Measurements from ENCODE around the gene TIAL1. TPM values are rescaled to one million over a fixed set of nuclear protein-coding genes. Genes with fewer than 3 reads are reported as not detected.

Gene TIAL1
- total and polyA plus RNA-seq, 2 of the 4 experiments (the other 2 are of a cell fraction) = 28.0 to 83.5 TPM

DNA sequence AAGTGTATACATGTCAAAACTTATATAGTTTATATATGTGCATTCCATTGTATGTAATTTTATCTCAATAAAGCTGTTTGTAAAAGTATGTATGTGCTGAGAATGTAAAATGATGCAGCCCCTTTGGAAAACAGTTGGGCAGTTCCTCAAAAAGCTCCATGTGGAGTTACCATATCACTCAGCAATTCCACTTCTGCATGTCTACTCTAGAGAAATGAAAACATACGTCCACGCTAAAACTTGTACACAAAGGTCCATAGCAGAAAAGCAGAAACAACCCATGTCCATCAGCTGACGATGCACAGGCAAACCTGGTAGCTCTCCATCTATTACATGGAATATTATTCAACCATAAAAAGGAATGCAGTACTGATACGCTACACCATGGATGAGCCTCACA, 45.9 kb downstream of the TIAL1 start:
- intact Hi-C loops (cut with micrococcal nuclease) = no loop called here
- TF ChIP-seq NFE2L2 (IDR thresholded peaks at IDR 0.05; ENCODE audit: low read depth, low read length) = no peak
- no peak for TF ChIP-seq CEBPB (IDR thresholded peaks at IDR 0.05; ENCODE audit: low read depth, low read length)
- no peak for TF ChIP-seq USF2 (IDR thresholded peaks at IDR 0.05; ENCODE audit: low read depth, low read length)
- no peak for TF ChIP-seq RFX5 (IDR thresholded peaks at IDR 0.05; ENCODE audit: low read depth, low read length)
- TF ChIP-seq POLR2A (IDR thresholded peaks at IDR 0.05; ENCODE audit: low read depth, low read length) = no peak
- no peak for TF ChIP-seq MXI1 (IDR thresholded peaks at IDR 0.05; ENCODE audit: borderline replicate concordance, low read depth, low read length)
- TF ChIP-seq MAFK (IDR thresholded peaks at IDR 0.05; ENCODE audit: low read depth, low read length) = no peak
- no peak for TF ChIP-seq BHLHE40 (IDR thresholded peaks at IDR 0.05; ENCODE audit: low read depth, low read length)
- TF ChIP-seq CTCF (conservative IDR thresholded peaks at IDR 0.05; ENCODE audit: low read depth, low read length) = no peak
- TF ChIP-seq SMC3 (IDR thresholded peaks at IDR 0.05; ENCODE audit: low read depth, low read length) = no peak
- TF ChIP-seq CHD1 (IDR thresholded peaks at IDR 0.05; ENCODE audit: low read depth, low read length) = no peak
- TF ChIP-seq MAZ (IDR thresholded peaks at IDR 0.05; ENCODE audit: borderline replicate concordance, low read depth, low read length) = no peak
- no peak for TF ChIP-seq RAD21 (IDR thresholded peaks at IDR 0.05; ENCODE audit: low read length)
- TF ChIP-seq, protein P1, sequence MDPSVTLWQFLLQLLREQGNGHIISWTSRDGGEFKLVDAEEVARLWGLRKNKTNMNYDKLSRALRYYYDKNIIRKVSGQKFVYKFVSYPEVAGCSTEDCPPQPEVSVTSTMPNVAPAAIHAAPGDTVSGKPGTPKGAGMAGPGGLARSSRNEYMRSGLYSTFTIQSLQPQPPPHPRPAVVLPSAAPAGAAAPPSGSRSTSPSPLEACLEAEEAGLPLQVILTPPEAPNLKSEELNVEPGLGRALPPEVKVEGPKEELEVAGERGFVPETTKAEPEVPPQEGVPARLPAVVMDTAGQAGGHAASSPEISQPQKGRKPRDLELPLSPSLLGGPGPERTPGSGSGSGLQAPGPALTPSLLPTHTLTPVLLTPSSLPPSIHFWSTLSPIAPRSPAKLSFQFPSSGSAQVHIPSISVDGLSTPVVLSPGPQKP (IDR thresholded peaks at IDR 0.05; ENCODE audit: borderline replicate concordance, low read depth, low read length) = no peak
- no peak for TF ChIP-seq RCOR1 (IDR thresholded peaks at IDR 0.05; ENCODE audit: insufficient replicate concordance, low read length)
- TF ChIP-seq FOS (IDR thresholded peaks at IDR 0.05; ENCODE audit: low read depth, low read length) = no peak
- Histone ChIP-seq H2AFZ (replicated peaks; ENCODE audit: low read length, poor library complexity) (no peak overlapping the region), H2BK15ac (ENCODE audit: low read depth, low read length) (no peak overlapping the region), H3K27me3 (ENCODE audit: control insufficient read depth, insufficient read depth, low read length) (peaks cover 11% of the 10 kb centered on the region), H3K14ac (replicated peaks; ENCODE audit: low read depth, low read length) (no peak overlapping the region), H3K18ac (ENCODE audit: low read depth, low read length) (no peak overlapping the region), H4K20me1 (ENCODE audit: insufficient read depth, low read length) (no peaks in the 10 kb centered on the region), H3K56ac (ENCODE audit: extremely low read depth, insufficient read depth, low read length) (no peak overlapping the region), H2BK5ac (ENCODE audit: low read depth, low read length, poor library complexity, severe bottlenecking) (no peak overlapping the region), H3K4ac (ENCODE audit: low read depth, low read length) (no peak overlapping the region), H3K4me2 (ENCODE audit: low read depth, low read length) (no peak overlapping the region), H2BK20ac (ENCODE audit: low read depth, low read length) (no peak overlapping the region), H4K8ac (ENCODE audit: low read depth in 2 of 2, low read length in 2 of 2) (no peak overlapping the region), H4K91ac (ENCODE audit: insufficient read depth, low read depth, low read length) (no peak overlapping the region), H2AK9ac (replicated peaks; ENCODE audit: low read depth, low read length, poor library complexity) (no peak overlapping the region), H3K36me3 (ENCODE audit: control insufficient read depth, insufficient read depth, low read length) (no peaks in the 10 kb centered on the region), H3K4me1 (ENCODE audit: control insufficient read depth, insufficient read depth, low read length) (peaks cover 2% of the 10 kb centered on the region; the same call in 1 of the 2 replicates), H3K9me1 (ENCODE audit: insufficient read depth, low read length) (no peaks in the 10 kb centered on the region; the same call in 1 of the 2 replicates), H2BK120ac (ENCODE audit: low read depth, low read length) (no peak overlapping the region), H3K9ac (ENCODE audit: low read depth, low read length) (no peak overlapping the region), H3K23ac (ENCODE audit: low read depth, low read length) (no peak overlapping the region), H4K5ac (ENCODE audit: low read depth, low read length) (no peak overlapping the region), H2AK5ac (ENCODE audit: low read depth, low read length) (no peak overlapping the region), H3K27ac (ENCODE audit: insufficient read depth, low read length) (no peak overlapping the region), H3K9me3 (ENCODE audit: control insufficient read depth, insufficient read depth, low read length) (no peaks in the 10 kb centered on the region; the same call in 1 of the 2 replicates), H3K4me3 (ENCODE audit: insufficient read depth, low read depth, low read length) (no peak overlapping the region), H3K79me1 (ENCODE audit: low read depth in 1 of 2, low read length in 2 of 2) (no peaks in the 10 kb centered on the region)
- in situ Hi-C loops (cut with MboI; ENCODE audit: low sequenced_read_pairs) = no loop called here
- dilution Hi-C loops (cut with HindIII; ENCODE audit: low sequenced_read_pairs, unreplicated experiment) = no loop called here
- BruUV-seq (replicated peaks) = no TSS peak
- CTCF ChIA-PET = no interaction called here
- WGBS, 2 experiments (ENCODE audit: extremely low coverage in 2 of 2, insufficient read length in 1 of 2) = 86% methylated on average over 1 of the region's 4 CpGs; no CpG with 5 or more reads in 1 of the 2 experiments
- DNase-seq (no peak), ATAC-seq (ENCODE audit: low read depth) (no peak)
- POLR2A ChIA-PET (ENCODE audit: unreplicated experiment) = interaction anchor here (0.6 kb wide), 1 partner anchor 15 kb away, joined by 3 read pairs; no protein-coding TSS in a partner anchor

Data from IMR-90 (cell line).